Activated CD4-positive, alpha-beta T cell treated with anti-CD3 and anti-CD28 coated beads, Interleukin-2, amount 50 U/mL, for 48 hours (primary cell): ENCODE measurements around the gene CA12.

ENCODE experiments used
- DNase-seq, 2 experiments: peaks; one replicate each; pipeline ENCODE4 v3.0.0-alpha.2; 2020

CA12 gene

GRCh38 chr15:63401714-63402497 is 20.3 kb upstream of the CA12 start:
- DNase-seq, result no peak

GRCh38 chr15:63401078-63401477 is 19.4 kb upstream of the CA12 start:
- DNase-seq, result peak; percentile 27

- DNase-seq, result no peak
These were observed 16.8 kb upstream of the CA12 start for GRCh38 chr15:63398456-63398855.

- no peak for DNase-seq
These were observed 14.7 kb upstream of the CA12 start for GRCh38 chr15:63396152-63396928.

GRCh38 chr15:63395730-63396151 is 14.1 kb upstream of the CA12 start:
- DNase-seq, result no peak

GRCh38 chr15:63392361-63393009 is 10.8 kb upstream of the CA12 start:
- no peak for DNase-seq

- DNase-seq, result no peak
These were observed 10.2 kb upstream of the CA12 start for GRCh38 chr15:63391669-63392360.

- DNase-seq, result no peak
These were observed 9.0 kb upstream of the CA12 start for GRCh38 chr15:63390689-63391088.

GRCh38 chr15:63389902-63390670 is 8.4 kb upstream of the CA12 start:
- no peak for DNase-seq

- no peak for DNase-seq
These were observed 6.9 kb upstream of the CA12 start for GRCh38 chr15:63388511-63388910.

GRCh38 chr15:63387748-63388493 is 6.3 kb upstream of the CA12 start:
- DNase-seq, result no peak

GRCh38 chr15:63385911-63386531 is 4.4 kb upstream of the CA12 start:
- DNase-seq, result no peak

- no peak for DNase-seq
These were observed 3.3 kb upstream of the CA12 start for GRCh38 chr15:63384906-63385305.

- no peak for DNase-seq
These were observed 1.5 kb upstream of the CA12 start for GRCh38 chr15:63382966-63383710.

GRCh38 chr15:63380808-63381282 is 801 bp downstream of the CA12 start:
- no peak for DNase-seq

GRCh38 chr15:63380151-63380807 is 1.4 kb downstream of the CA12 start:
- no peak for DNase-seq

- DNase-seq, result no peak
These were observed 2.0 kb downstream of the CA12 start for GRCh38 chr15:63379492-63380150.

- no peak for DNase-seq
These were observed 2.7 kb downstream of the CA12 start for GRCh38 chr15:63378946-63379345.
